Heart left ventricle (tissue), 13 donors: ENCODE data around the gene DUSP10.

Experiments
- POLR2A ChIP-seq, 2 donors: fragments of 450-650 bp; IDR thresholded peaks; one replicate each; pipeline ENCODE4 v1.6.1; 2017; ENCODE audit warnings: antibody characterized with exemption in 2 of 2, mild to moderate bottlenecking in 2 of 2, moderate library complexity in 2 of 2
- TF ChIP-seq, protein P1 (sequence below), 12 donors: fragments of 200-600 bp; sonication (generic) in 4 of 12; IDR thresholded peaks; one replicate each; pipeline versions ENCODE4 v1.5.0 to v1.8.0; 2018 to 2022; ENCODE audit warnings: antibody characterized with exemption in 12 of 12, mild to moderate bottlenecking in 5 of 12
- donor health status: ischemic (EF 13 %, LVEDD 7.1; RV severe dilation, severe dysfunction).
- donor health status: DM: no; HTN: yes; CAD: no.
- donor health status: DM: no; HTN: no; CAD: no.
- donor health status: ischemic (EF 25% LVEDD 6.9; RV normal size, moderate dysfunction).
- donor health status: ischemic (EF 25% LVEDD 5.7; RV mildly dilated, moderate dysfunction).
- donor health status: ischemic (EF 35%, LVEDD 5.7; RV mildly dilated, moderate dysfunction).
- donor health status: nonischemic (EF 11% LVEDD 7.7; RV severe dilation, severe dysfunction).
- donor health status: DM: yes; HTN: yes; CAD: no.
- donor health status: PGD.
- donor health status: ischemic (EF 29% LVEDD 5.4; RV normal size, mild dysfunction).
- donor health status: nonischemic (EF 23%, LVEDD 6.1; RV moderate dilation, normal function).

DNA sequence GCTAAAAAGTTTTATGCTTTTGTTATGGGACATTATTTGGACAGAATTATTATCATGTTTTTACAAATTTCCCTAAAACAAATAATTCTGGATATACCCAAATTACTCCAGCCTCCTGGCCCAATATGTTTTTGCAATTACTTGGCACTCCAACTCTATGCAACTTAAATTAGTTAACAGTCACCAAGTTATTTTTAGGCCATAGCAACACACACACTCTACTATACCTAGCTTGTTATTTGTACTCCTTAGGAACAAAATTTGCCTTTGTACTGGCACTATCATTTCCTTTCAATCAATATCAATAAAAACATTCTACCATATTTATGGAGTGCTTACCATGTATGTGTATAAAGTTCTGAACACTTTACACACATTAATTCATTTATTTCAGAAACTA is 7.7 kb downstream of the DUSP10 start:
- TF ChIP-seq, protein P1, sequence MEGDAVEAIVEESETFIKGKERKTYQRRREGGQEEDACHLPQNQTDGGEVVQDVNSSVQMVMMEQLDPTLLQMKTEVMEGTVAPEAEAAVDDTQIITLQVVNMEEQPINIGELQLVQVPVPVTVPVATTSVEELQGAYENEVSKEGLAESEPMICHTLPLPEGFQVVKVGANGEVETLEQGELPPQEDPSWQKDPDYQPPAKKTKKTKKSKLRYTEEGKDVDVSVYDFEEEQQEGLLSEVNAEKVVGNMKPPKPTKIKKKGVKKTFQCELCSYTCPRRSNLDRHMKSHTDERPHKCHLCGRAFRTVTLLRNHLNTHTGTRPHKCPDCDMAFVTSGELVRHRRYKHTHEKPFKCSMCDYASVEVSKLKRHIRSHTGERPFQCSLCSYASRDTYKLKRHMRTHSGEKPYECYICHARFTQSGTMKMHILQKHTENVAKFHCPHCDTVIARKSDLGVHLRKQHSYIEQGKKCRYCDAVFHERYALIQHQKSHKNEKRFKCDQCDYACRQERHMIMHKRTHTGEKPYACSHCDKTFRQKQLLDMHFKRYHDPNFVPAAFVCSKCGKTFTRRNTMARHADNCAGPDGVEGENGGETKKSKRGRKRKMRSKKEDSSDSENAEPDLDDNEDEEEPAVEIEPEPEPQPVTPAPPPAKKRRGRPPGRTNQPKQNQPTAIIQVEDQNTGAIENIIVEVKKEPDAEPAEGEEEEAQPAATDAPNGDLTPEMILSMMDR (IDR thresholded peaks at IDR 0.05), result no peak
- TF ChIP-seq POLR2A (IDR thresholded peaks at IDR 0.05), result no peak
